ENCODE results near the gene TRPM2. TPM values are rescaled to one million over a fixed set of nuclear protein-coding genes. Genes with fewer than 3 reads are reported as not detected.
"Not testable (repeated sequence)": the region's sequence is repeated elsewhere in the genome, so short reads cannot be mapped to it uniquely, and the experiment has no call there.

Gene TRPM2
- total and polyA plus RNA-seq, 2 of the 13 experiments (the other 11 are each of a cell fraction or from before 2014, with no cell fraction given) = 0.07 to 0.20 TPM

- intact Hi-C loops (cut with micrococcal nuclease; ENCODE audit: unreplicated experiment) = no loop called here
- H3K9ac ChIP-seq (ENCODE audit: insufficient read depth, low read depth, low read length) = no peak overlapping the region
- no TSS peak for BruUV-seq (replicated peaks)
- H3K4me3 ChIP-seq (replicated peaks in 1 of 3; ENCODE audit: insufficient read depth in 1 of 3, low read depth in 2 of 3, low read length in 3 of 3) = no peak overlapping the region
- H2AFZ ChIP-seq (ENCODE audit: low read length) = no peak overlapping the region
- H3K4me2 ChIP-seq (ENCODE audit: low read depth, low read length) = no peak overlapping the region
- H3K27ac ChIP-seq (ENCODE audit: extremely low read length, insufficient read depth, low read length) = no peak overlapping the region
- ChIA-PET POLR2A (no interaction called here), CTCF (ENCODE audit: low intra/inter-chr PET ratio, low total read pairs) (no interaction called here)
- WGBS (ENCODE audit: low lambda C conversion rate) = 35% methylated on average over 5 of the region's 5 CpGs
- no peak for ATAC-seq
- in situ Hi-C loops (cut with HindIII; ENCODE audit: extremely low pct_ligation_motif_present, low pct_unique_long_range_greater_than_20kb) = no loop called here
- H3K36me3 ChIP-seq (replicated peaks in 1 of 2; ENCODE audit: control insufficient read depth in 1 of 2, insufficient read depth in 2 of 2, low read length in 2 of 2) = no peaks in the 10 kb centered on the region
- H3K4me1 ChIP-seq (ENCODE audit: insufficient read depth, low read length) = no peaks in the 10 kb centered on the region
- TF ChIP-seq MAX (IDR thresholded peaks at IDR 0.05) (no peak), ZNF256 (CRISPR knock-in tag; conservative IDR thresholded peaks at IDR 0.05) (no peak), HMG20A (CRISPR knock-in tag; IDR thresholded peaks at IDR 0.05; ENCODE audit: borderline replicate concordance) (no peak), MIXL1 (CRISPR knock-in tag; IDR thresholded peaks at IDR 0.05) (no peak), POLR2AphosphoS5 (IDR thresholded peaks at IDR 0.05; ENCODE audit: low read depth, low read length) (no peak)
- H4K20me1 ChIP-seq (ENCODE audit: insufficient read depth, low read length) = no peaks in the 10 kb centered on the region
- DNase-seq (ENCODE audit: low spot score) = no peak
- H3K9me3 ChIP-seq (ENCODE audit: low read length) = peaks cover 7% of the 10 kb centered on the region; the same call in 1 of the 2 replicates
- H3K27me3 ChIP-seq (ENCODE audit: control insufficient read depth in 1 of 2, insufficient read depth in 2 of 2, low read length in 2 of 2) = peaks cover 6 to 25% of the 10 kb centered on the region in 2 experiments; a peak in 4 of 5 replicates
- no peak for FAIRE-seq
- H3K79me2 ChIP-seq (ENCODE audit: insufficient read depth, low read length) = no peaks in the 10 kb centered on the region
Observed at GRCh38 chr21:44394733-44395132, 41.3 kb downstream of the TRPM2 start.

GRCh38 chr21:44395260-44395659, 41.8 kb downstream of the TRPM2 start:
- H3K27me3 ChIP-seq (ENCODE audit: control insufficient read depth in 1 of 2, insufficient read depth in 2 of 2, low read length in 2 of 2) = peaks cover 6 to 29% of the 10 kb centered on the region in 2 experiments; a peak in 4 of 5 replicates
- in situ Hi-C loops (cut with HindIII; ENCODE audit: extremely low pct_ligation_motif_present, low pct_unique_long_range_greater_than_20kb) = no loop called here
- no peak overlapping the region for H2AFZ ChIP-seq (ENCODE audit: low read length)
- no peaks in the 10 kb centered on the region for H3K4me1 ChIP-seq (ENCODE audit: insufficient read depth, low read length)
- no peaks in the 10 kb centered on the region for H4K20me1 ChIP-seq (ENCODE audit: insufficient read depth, low read length)
- ChIA-PET CTCF (ENCODE audit: low intra/inter-chr PET ratio, low total read pairs) (no interaction called here), POLR2A (no interaction called here)
- DNase-seq (ENCODE audit: low spot score) (no peak), ATAC-seq (no peak), FAIRE-seq (no peak)
- TF ChIP-seq BRF2 (CRISPR knock-in tag; IDR thresholded peaks at IDR 0.05) (no peak), ZNF264 (CRISPR knock-in tag; IDR thresholded peaks at IDR 0.05) (no peak)
- no peaks in the 10 kb centered on the region for H3K79me2 ChIP-seq (ENCODE audit: insufficient read depth, low read length)
- H3K27ac ChIP-seq (ENCODE audit: extremely low read length, insufficient read depth, low read length) = no peak overlapping the region
- no peak overlapping the region for H3K4me2 ChIP-seq (ENCODE audit: low read depth, low read length)
- BruUV-seq (replicated peaks) = no TSS peak
- H3K4me3 ChIP-seq (replicated peaks in 1 of 3; ENCODE audit: insufficient read depth in 1 of 3, low read depth in 2 of 3, low read length in 3 of 3) = no peak overlapping the region
- intact Hi-C loops (cut with micrococcal nuclease; ENCODE audit: unreplicated experiment) = no loop called here
- peaks cover 3% of the 10 kb centered on the region; the same call in 1 of the 2 replicates for H3K9me3 ChIP-seq (ENCODE audit: low read length)
- H3K9ac ChIP-seq (ENCODE audit: insufficient read depth, low read depth, low read length) = no peak overlapping the region
- H3K36me3 ChIP-seq (replicated peaks in 1 of 2; ENCODE audit: control insufficient read depth in 1 of 2, insufficient read depth in 2 of 2, low read length in 2 of 2) = no peaks in the 10 kb centered on the region
- WGBS (ENCODE audit: low lambda C conversion rate) = 1% methylated on average over 4 of the region's 11 CpGs

- intact Hi-C loops (cut with micrococcal nuclease; ENCODE audit: unreplicated experiment); H3K4me1 ChIP-seq (ENCODE audit: insufficient read depth, low read length); H4K20me1 ChIP-seq (ENCODE audit: insufficient read depth, low read length); H3K36me3 ChIP-seq (replicated peaks in 1 of 2; ENCODE audit: control insufficient read depth in 1 of 2, insufficient read depth in 2 of 2, low read length in 2 of 2); BruUV-seq (replicated peaks); H3K9ac ChIP-seq (ENCODE audit: insufficient read depth, low read depth, low read length); FAIRE-seq; H3K27ac ChIP-seq (ENCODE audit: extremely low read length, insufficient read depth, low read length); CTCF ChIA-PET (ENCODE audit: low intra/inter-chr PET ratio, low total read pairs); ATAC-seq; POLR2A ChIA-PET; in situ Hi-C loops (cut with HindIII; ENCODE audit: extremely low pct_ligation_motif_present, low pct_unique_long_range_greater_than_20kb); H3K79me2 ChIP-seq (ENCODE audit: insufficient read depth, low read length); H2AFZ ChIP-seq (ENCODE audit: low read length); H3K4me2 ChIP-seq (ENCODE audit: low read depth, low read length); H3K4me3 ChIP-seq (replicated peaks in 1 of 3; ENCODE audit: insufficient read depth in 1 of 3, low read depth in 2 of 3, low read length in 3 of 3); DNase-seq (ENCODE audit: low spot score); H3K9me3 ChIP-seq (ENCODE audit: low read length): not testable (repeated sequence)
- 36% methylated on average over 6 of the region's 6 CpGs for WGBS (ENCODE audit: low lambda C conversion rate)
- H3K27me3 ChIP-seq (ENCODE audit: control insufficient read depth in 1 of 2, insufficient read depth in 2 of 2, low read length in 2 of 2) = peaks cover 12 to 42% of the 10 kb centered on the region in 2 experiments; a peak in 4 of 5 replicates
Observed at GRCh38 chr21:44396803-44397202, 43.4 kb downstream of the TRPM2 start.

All from HepG2 (cell line).